ENCODE measurements around the gene TRIOBP.
A peak's percentile ranks its signal among the peaks of the same experiment; 100 is the strongest.

Gene TRIOBP

GRCh38 chr22:37769056-37769455 is 72.2 kb downstream of the TRIOBP start:
- H3K27ac Mint-ChIP-seq, result no peak overlapping the region
- H3K36me3 Mint-ChIP-seq, result peaks cover 21 to 33% of the 10 kb centered on the region in 2 donors
- DNase-seq (no peak), ATAC-seq (replicated peaks) (no peak)
- no peaks in the 10 kb centered on the region for H3K9me3 Mint-ChIP-seq
- no peak overlapping the region for H3K4me3 Mint-ChIP-seq
- H3K4me1 Mint-ChIP-seq, result peaks cover 0 to 2% of the 10 kb centered on the region in 2 donors
- H3K27me3 Mint-ChIP-seq, result no peaks in the 10 kb centered on the region

- Mint-ChIP-seq H3K36me3 (peaks cover 16 to 27% of the 10 kb centered on the region in 2 donors), H3K27me3 (no peaks in the 10 kb centered on the region), H3K9me3 (no peaks in the 10 kb centered on the region), H3K27ac (no peak overlapping the region), H3K4me3 (no peak overlapping the region), H3K4me1 (peaks cover 0 to 2% of the 10 kb centered on the region in 2 donors)
- DNase-seq, result no peak
- no peak for ATAC-seq (replicated peaks)
Observed at GRCh38 chr22:37771081-37771480, 74.2 kb downstream of the TRIOBP start.

GRCh38 chr22:37771702-37772427 is 75.0 kb downstream of the TRIOBP start:
- ATAC-seq (replicated peaks), result no peak
- Mint-ChIP-seq H3K4me1 (peaks cover 0 to 5% of the 10 kb centered on the region in 2 donors), H3K36me3 (peaks cover 16 to 27% of the 10 kb centered on the region in 2 donors), H3K27ac (no peak overlapping the region), H3K4me3 (no peak overlapping the region), H3K27me3 (no peaks in the 10 kb centered on the region), H3K9me3 (no peaks in the 10 kb centered on the region)
- DNase-seq, result no peak

- ATAC-seq (replicated peaks), result no peak
- DNase-seq, result no peak
- Mint-ChIP-seq H3K27ac (no peak overlapping the region), H3K4me3 (no peak overlapping the region), H3K36me3 (peaks cover 16 to 27% of the 10 kb centered on the region in 2 donors), H3K27me3 (no peaks in the 10 kb centered on the region), H3K9me3 (no peaks in the 10 kb centered on the region), H3K4me1 (peaks cover 11 to 12% of the 10 kb centered on the region in 2 donors)
Observed at GRCh38 chr22:37774728-37775127, 77.9 kb downstream of the TRIOBP start.

- DNase-seq, result no peak
- Mint-ChIP-seq H3K9me3 (no peaks in the 10 kb centered on the region), H3K27ac (no peak overlapping the region)
Observed at GRCh38 chr22:37775785-37776638, 79.2 kb downstream of the TRIOBP start.

GRCh38 chr22:37776639-37777005 is 79.8 kb downstream of the TRIOBP start:
- ATAC-seq (replicated peaks) (no peak), DNase-seq (no peak)
- Mint-ChIP-seq H3K27me3 (no peaks in the 10 kb centered on the region), H3K36me3 (peaks cover 12 to 20% of the 10 kb centered on the region in 2 donors), H3K27ac (no peak overlapping the region), H3K4me3 (no peak overlapping the region), H3K4me1 (peaks cover 11 to 12% of the 10 kb centered on the region in 2 donors), H3K9me3 (no peaks in the 10 kb centered on the region)

More at GRCh38 chr22:37775785-37776638, 79.2 kb downstream of the TRIOBP start:
- Mint-ChIP-seq H3K4me1 (peaks cover 11 to 12% of the 10 kb centered on the region in 2 donors), H3K4me3 (no peak overlapping the region), H3K36me3 (peaks cover 13 to 24% of the 10 kb centered on the region in 2 donors), H3K27me3 (no peaks in the 10 kb centered on the region)
- ATAC-seq (replicated peaks), result no peak

GRCh38 chr22:37777122-37777687 is 80.4 kb downstream of the TRIOBP start:
- no peaks in the 10 kb centered on the region for H3K9me3 Mint-ChIP-seq
- ATAC-seq (replicated peaks), result peak; percentile 93 to 94
- peak overlapping the region; percentile 65 for H3K27ac Mint-ChIP-seq
- H3K4me1 Mint-ChIP-seq, result peaks cover 11 to 12% of the 10 kb centered on the region in 2 donors
- H3K36me3 Mint-ChIP-seq, result peaks cover 12 to 20% of the 10 kb centered on the region in 2 donors
- no peaks in the 10 kb centered on the region for H3K27me3 Mint-ChIP-seq
- DNase-seq, result peak; percentile 27
- H3K4me3 Mint-ChIP-seq, result no peak overlapping the region

GRCh38 chr22:37778370-37779009 is 81.6 kb downstream of the TRIOBP start:
- Mint-ChIP-seq H3K4me1 (peaks cover 11 to 12% of the 10 kb centered on the region in 2 donors), H3K9me3 (no peaks in the 10 kb centered on the region), H3K4me3 (peak overlapping the region in 1 of 2 donors; percentile 11), H3K36me3 (peaks cover 10 to 13% of the 10 kb centered on the region in 2 donors), H3K27ac (no peak overlapping the region), H3K27me3 (no peaks in the 10 kb centered on the region)
- no peak for ATAC-seq (replicated peaks)
- no peak for DNase-seq

GRCh38 chr22:37781434-37782059 is 84.7 kb downstream of the TRIOBP start:
- peaks cover 3 to 17% of the 10 kb centered on the region in 2 donors for H3K27me3 Mint-ChIP-seq
- H3K27ac Mint-ChIP-seq, result no peak overlapping the region
- ATAC-seq (replicated peaks) (no peak), DNase-seq (no peak)
- H3K4me1 Mint-ChIP-seq, result peaks cover 6 to 12% of the 10 kb centered on the region in 2 donors
- no peak overlapping the region for H3K4me3 Mint-ChIP-seq
- H3K36me3 Mint-ChIP-seq, result no peaks in the 10 kb centered on the region
- no peaks in the 10 kb centered on the region for H3K9me3 Mint-ChIP-seq

GRCh38 chr22:37782340-37783168 is 85.7 kb downstream of the TRIOBP start:
- DNase-seq, result no peak
- peaks cover 3 to 19% of the 10 kb centered on the region in 2 donors for H3K27me3 Mint-ChIP-seq
- no peaks in the 10 kb centered on the region for H3K9me3 Mint-ChIP-seq
- no peak overlapping the region for H3K27ac Mint-ChIP-seq
- H3K36me3 Mint-ChIP-seq, result no peaks in the 10 kb centered on the region
- H3K4me1 Mint-ChIP-seq, result peaks cover 2 to 6% of the 10 kb centered on the region in 2 donors
- ATAC-seq (replicated peaks), result no peak
- H3K4me3 Mint-ChIP-seq, result no peak overlapping the region

- DNase-seq (no peak), ATAC-seq (replicated peaks) (no peak)
- no peak overlapping the region for H3K27ac Mint-ChIP-seq
- H3K36me3 Mint-ChIP-seq, result no peaks in the 10 kb centered on the region
- peaks cover 3 to 19% of the 10 kb centered on the region in 2 donors for H3K27me3 Mint-ChIP-seq
- H3K9me3 Mint-ChIP-seq, result no peaks in the 10 kb centered on the region
- H3K4me3 Mint-ChIP-seq, result no peak overlapping the region
- no peaks in the 10 kb centered on the region for H3K4me1 Mint-ChIP-seq
Observed at GRCh38 chr22:37784829-37785495, 88.1 kb downstream of the TRIOBP start.

- Mint-ChIP-seq H3K27me3 (peaks cover under 1 to 14% of the 10 kb centered on the region in 2 donors), H3K9me3 (no peaks in the 10 kb centered on the region), H3K36me3 (no peaks in the 10 kb centered on the region), H3K4me1 (no peaks in the 10 kb centered on the region), H3K27ac (no peak overlapping the region), H3K4me3 (no peak overlapping the region)
- ATAC-seq (replicated peaks), result no peak
- no peak for DNase-seq
Observed at GRCh38 chr22:37790234-37790633, 93.4 kb downstream of the TRIOBP start.

- Mint-ChIP-seq H3K36me3 (no peaks in the 10 kb centered on the region), H3K27me3 (peaks cover 0 to 7% of the 10 kb centered on the region in 2 donors), H3K9me3 (no peaks in the 10 kb centered on the region), H3K4me1 (no peaks in the 10 kb centered on the region), H3K27ac (no peak overlapping the region), H3K4me3 (no peak overlapping the region)
- ATAC-seq (replicated peaks) (no peak), DNase-seq (no peak)
Observed at GRCh38 chr22:37792494-37792893, 95.6 kb downstream of the TRIOBP start.
